ENCODE measurements around the gene ALB. TPM values are rescaled to one million over a fixed set of nuclear protein-coding genes. Genes with fewer than 3 reads are reported as not detected.
"Not testable (repeated sequence)": the region's sequence is repeated elsewhere in the genome, so short reads cannot be mapped to it uniquely, and the experiment has no call there.

Gene ALB
- total RNA-seq (2014; rRNA removed; shearing (Covaris generic)): not detected in 2 replicates

GRCh38 chr4:73404042-73404441 is at the start of gene ALB:
TSS of gene ALB (plus strand) at chr4:73404287. CDS start at chr4:73404328, 41 bp downstream.
- no peak for DNase-seq (ENCODE audit: low read depth)

- not testable (repeated sequence) for DNase-seq (ENCODE audit: low read depth)
Measured at GRCh38 chr4:73357174-73357573, 46.9 kb upstream of the ALB start.

- not testable (repeated sequence) for DNase-seq (ENCODE audit: low read depth)
Measured at GRCh38 chr4:73369506-73370199, 34.4 kb upstream of the ALB start.

- DNase-seq (ENCODE audit: low read depth): no peak
Measured at GRCh38 chr4:73375328-73375741, 28.8 kb upstream of the ALB start.

GRCh38 chr4:73376251-73376650 is 27.8 kb upstream of the ALB start:
- no peak for DNase-seq (ENCODE audit: low read depth)

- no peak for DNase-seq (ENCODE audit: low read depth)
Measured at GRCh38 chr4:73376976-73377375, 27.1 kb upstream of the ALB start.

- DNase-seq (ENCODE audit: low read depth): no peak
Measured at GRCh38 chr4:73378887-73379286, 25.2 kb upstream of the ALB start.

GRCh38 chr4:73379946-73380345 is 24.1 kb upstream of the ALB start:
- DNase-seq (ENCODE audit: low read depth): no peak

GRCh38 chr4:73381214-73381613 is 22.9 kb upstream of the ALB start:
- no peak for DNase-seq (ENCODE audit: low read depth)

- DNase-seq (ENCODE audit: low read depth): no peak
Measured at GRCh38 chr4:73383452-73383851, 20.6 kb upstream of the ALB start.

- no peak for DNase-seq (ENCODE audit: low read depth)
Measured at GRCh38 chr4:73387552-73387951, 16.5 kb upstream of the ALB start.

GRCh38 chr4:73388887-73389286 is 15.2 kb upstream of the ALB start:
- DNase-seq (ENCODE audit: low read depth): no peak

GRCh38 chr4:73389663-73390062 is 14.4 kb upstream of the ALB start:
- DNase-seq (ENCODE audit: low read depth): not testable (repeated sequence)

- no peak for DNase-seq (ENCODE audit: low read depth)
Measured at GRCh38 chr4:73391774-73392173, 12.3 kb upstream of the ALB start.

GRCh38 chr4:73392936-73393335 is 11.2 kb upstream of the ALB start:
- DNase-seq (ENCODE audit: low read depth): no peak

- DNase-seq (ENCODE audit: low read depth): no peak
Measured at GRCh38 chr4:73396304-73396703, 7.8 kb upstream of the ALB start.

- no peak for DNase-seq (ENCODE audit: low read depth)
Measured at GRCh38 chr4:73396993-73397972, 6.8 kb upstream of the ALB start.

- no peak for DNase-seq (ENCODE audit: low read depth)
Measured at GRCh38 chr4:73401412-73401811, 2.7 kb upstream of the ALB start.

- no peak for DNase-seq (ENCODE audit: low read depth)
Measured at GRCh38 chr4:73404457-73404856, 370 bp downstream of the ALB start.

- no peak for DNase-seq (ENCODE audit: low read depth)
Measured at GRCh38 chr4:73405138-73405537, 1.1 kb downstream of the ALB start.

- no peak for DNase-seq (ENCODE audit: low read depth)
Measured at GRCh38 chr4:73406548-73406875, 2.4 kb downstream of the ALB start.

GRCh38 chr4:73407227-73407673 is 3.2 kb downstream of the ALB start:
- no peak for DNase-seq (ENCODE audit: low read depth)
